NCI-H2227 treated with DMSO at 0.1 percent for 48 hours (cell line): ENCODE results near the gene ZNF790.
A peak's percentile ranks its signal among the peaks of the same experiment; 100 is the strongest.
"Not testable (repeated sequence)": the region's sequence is repeated elsewhere in the genome, so short reads cannot be mapped to it uniquely, and the experiment has no call there.

Source experiments
- DNase-seq: peaks from one replicate; lab custom pipeline; 2025; lab: John Stamatoyannopoulos, UW

ZNF790 gene

GRCh38 chr19:36837906-36838783 is at the start of gene ZNF790:
Gene ZNF790 (minus strand): TSS chr19:36838387. CDS start chr19:36825619, 12,768 bp downstream.
- DNase-seq: peak; percentile 85

- DNase-seq: no peak
Observed at GRCh38 chr19:36876993-36877938, 39.1 kb upstream of the ZNF790 start.

- DNase-seq: no peak
Observed at GRCh38 chr19:36851898-36852297, 13.7 kb upstream of the ZNF790 start.

- DNase-seq: peak; percentile 82
Observed at GRCh38 chr19:36850559-36851442, 12.6 kb upstream of the ZNF790 start, which contains the start of gene ZNF345. Gene ZNF345 (plus strand): TSS chr19:36850876. CDS start chr19:36876831, 25,955 bp downstream.

GRCh38 chr19:36849701-36850558 is 11.7 kb upstream of the ZNF790 start:
- DNase-seq: peak; percentile 73

GRCh38 chr19:36847968-36848367 is 9.8 kb upstream of the ZNF790 start:
- DNase-seq: no peak

- no peak for DNase-seq
Observed at GRCh38 chr19:36838784-36839324, 667 bp upstream of the ZNF790 start.

- no peak for DNase-seq
Observed at GRCh38 chr19:36837176-36837905, 846 bp downstream of the ZNF790 start.

- no peak for DNase-seq
Observed at GRCh38 chr19:36833430-36833829, 4.8 kb downstream of the ZNF790 start.

- DNase-seq: no peak
Observed at GRCh38 chr19:36821758-36822157, 16.4 kb downstream of the ZNF790 start.

- no peak for DNase-seq
Observed at GRCh38 chr19:36819130-36819630, 19.0 kb downstream of the ZNF790 start.

- no peak for DNase-seq
Observed at GRCh38 chr19:36807029-36807428, 31.2 kb downstream of the ZNF790 start.

- no peak for DNase-seq
Observed at GRCh38 chr19:36805364-36805763, 32.8 kb downstream of the ZNF790 start.

- no peak for DNase-seq
Observed at GRCh38 chr19:36797786-36798108, 40.4 kb downstream of the ZNF790 start.

GRCh38 chr19:36796714-36796992 is 41.5 kb downstream of the ZNF790 start:
- no peak for DNase-seq

- DNase-seq: not testable (repeated sequence)
Observed at GRCh38 chr19:36791420-36792141, 46.6 kb downstream of the ZNF790 start.

GRCh38 chr19:36775768-36776167 is 62.4 kb downstream of the ZNF790 start:
- DNase-seq: no peak

GRCh38 chr19:36773223-36773579 is 65.0 kb downstream of the ZNF790 start:
- DNase-seq: no peak
